GM12801 (cell line): ENCODE results near the gene RHOT1.

ENCODE experiments used
- TF ChIP-seq, protein P1 (sequence below): IDR thresholded peaks from one replicate; pipeline ENCODE4 v1.5.1; 2011; ENCODE audit warnings: control low read depth; ENCODE audit not compliant: insufficient read length; ENCODE audit errors: extremely low read depth

Gene RHOT1

DNA sequence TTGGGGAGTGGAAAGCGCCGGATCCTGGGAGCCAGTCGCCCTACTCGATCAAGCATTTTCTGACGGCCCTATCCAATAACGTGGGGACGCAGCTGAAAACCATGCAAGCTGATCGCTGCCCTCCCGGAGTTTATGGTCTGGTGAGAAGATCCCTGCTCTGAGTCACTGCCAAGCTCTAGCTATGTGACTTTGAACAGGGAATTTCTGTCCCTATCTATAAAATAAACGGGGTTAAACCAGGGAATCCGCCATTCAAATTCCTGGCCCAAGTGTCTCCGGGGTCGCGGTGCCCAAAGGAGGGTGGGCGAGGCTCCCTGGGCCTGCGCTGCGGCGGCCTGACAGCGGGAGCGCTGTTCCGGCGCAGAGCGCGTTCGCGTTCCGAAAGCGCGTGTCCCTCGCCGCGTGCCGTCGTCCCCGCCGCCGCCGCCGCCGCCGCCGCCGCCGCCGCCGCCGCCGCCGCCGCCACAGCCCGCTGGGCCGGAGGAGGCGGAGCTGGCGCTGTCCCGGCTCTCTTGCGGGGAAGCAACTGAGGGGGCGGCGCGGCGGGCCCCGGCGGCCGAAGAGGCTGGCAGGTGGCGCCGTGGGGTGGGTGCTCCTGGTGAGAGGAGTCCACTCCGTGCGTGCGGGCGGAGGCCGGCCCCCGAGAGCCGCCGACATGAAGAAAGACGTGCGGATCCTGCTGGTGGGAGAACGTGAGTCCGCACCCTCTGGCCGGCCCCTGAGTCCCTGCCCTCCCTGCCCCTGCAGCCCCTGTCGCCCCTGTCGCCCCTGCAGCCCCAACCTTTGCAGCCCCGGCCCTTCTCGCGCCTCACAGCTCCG lies at the start of gene RHOT1:
Gene RHOT1, plus strand, starts transcription at position 465 of the 819 bp plus-strand sequence. Its CDS starts 191 bp downstream, at position 656.
- TF ChIP-seq, protein P1, sequence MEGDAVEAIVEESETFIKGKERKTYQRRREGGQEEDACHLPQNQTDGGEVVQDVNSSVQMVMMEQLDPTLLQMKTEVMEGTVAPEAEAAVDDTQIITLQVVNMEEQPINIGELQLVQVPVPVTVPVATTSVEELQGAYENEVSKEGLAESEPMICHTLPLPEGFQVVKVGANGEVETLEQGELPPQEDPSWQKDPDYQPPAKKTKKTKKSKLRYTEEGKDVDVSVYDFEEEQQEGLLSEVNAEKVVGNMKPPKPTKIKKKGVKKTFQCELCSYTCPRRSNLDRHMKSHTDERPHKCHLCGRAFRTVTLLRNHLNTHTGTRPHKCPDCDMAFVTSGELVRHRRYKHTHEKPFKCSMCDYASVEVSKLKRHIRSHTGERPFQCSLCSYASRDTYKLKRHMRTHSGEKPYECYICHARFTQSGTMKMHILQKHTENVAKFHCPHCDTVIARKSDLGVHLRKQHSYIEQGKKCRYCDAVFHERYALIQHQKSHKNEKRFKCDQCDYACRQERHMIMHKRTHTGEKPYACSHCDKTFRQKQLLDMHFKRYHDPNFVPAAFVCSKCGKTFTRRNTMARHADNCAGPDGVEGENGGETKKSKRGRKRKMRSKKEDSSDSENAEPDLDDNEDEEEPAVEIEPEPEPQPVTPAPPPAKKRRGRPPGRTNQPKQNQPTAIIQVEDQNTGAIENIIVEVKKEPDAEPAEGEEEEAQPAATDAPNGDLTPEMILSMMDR, result no peak

DNA sequence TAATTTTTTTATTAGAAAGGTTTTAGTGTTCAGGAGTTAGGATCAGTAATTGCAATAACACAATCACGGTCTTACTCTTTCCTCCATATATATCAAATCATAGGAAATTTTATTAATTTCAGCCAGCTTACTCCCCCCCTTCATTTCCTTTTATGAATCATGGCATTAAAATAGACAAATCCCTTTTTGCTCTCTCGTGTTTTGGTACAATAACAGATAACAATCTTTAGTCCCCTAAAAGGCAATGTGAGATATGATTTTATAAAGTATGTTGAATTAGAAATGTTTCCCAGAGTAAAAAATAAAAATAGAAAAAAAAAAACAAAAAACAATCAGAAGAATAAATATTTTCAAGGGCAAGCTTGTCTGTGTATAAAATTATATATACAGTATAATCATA lies 42.6 kb upstream of the RHOT1 start:
- TF ChIP-seq, protein P1, result no peak

DNA sequence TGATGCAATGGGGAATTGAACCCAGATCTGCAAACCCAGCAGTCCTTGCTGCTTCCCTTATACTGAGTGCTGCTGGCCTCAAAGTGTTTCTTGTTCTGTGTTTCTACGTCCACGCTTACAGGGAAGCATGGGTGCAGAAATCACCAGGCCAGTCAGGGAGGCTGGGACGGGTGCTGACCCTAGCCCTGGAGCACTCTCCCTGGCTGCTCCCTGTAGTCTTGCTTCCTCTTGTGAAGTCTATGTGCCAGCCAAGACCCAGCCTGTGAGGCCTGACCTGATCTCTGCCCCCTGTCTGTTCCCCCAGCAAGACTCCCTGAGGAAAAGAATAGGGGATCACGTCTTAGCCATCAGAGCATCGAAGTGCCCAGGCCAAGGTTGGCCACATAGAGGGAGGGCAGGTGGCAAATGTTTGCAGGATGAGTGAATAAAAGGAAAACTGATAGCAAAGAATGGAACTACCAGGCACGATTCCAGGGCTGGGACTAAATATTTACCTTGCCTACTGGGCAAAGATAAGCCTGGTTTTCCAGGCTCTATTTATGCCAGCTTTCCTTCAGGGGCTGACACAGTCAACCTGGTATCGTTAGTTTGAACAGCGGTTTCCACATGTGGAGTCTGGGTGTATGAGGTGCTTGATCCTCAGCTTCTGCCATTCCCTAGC lies 41.2 kb upstream of the RHOT1 start:
- TF ChIP-seq, protein P1, result no peak

DNA sequence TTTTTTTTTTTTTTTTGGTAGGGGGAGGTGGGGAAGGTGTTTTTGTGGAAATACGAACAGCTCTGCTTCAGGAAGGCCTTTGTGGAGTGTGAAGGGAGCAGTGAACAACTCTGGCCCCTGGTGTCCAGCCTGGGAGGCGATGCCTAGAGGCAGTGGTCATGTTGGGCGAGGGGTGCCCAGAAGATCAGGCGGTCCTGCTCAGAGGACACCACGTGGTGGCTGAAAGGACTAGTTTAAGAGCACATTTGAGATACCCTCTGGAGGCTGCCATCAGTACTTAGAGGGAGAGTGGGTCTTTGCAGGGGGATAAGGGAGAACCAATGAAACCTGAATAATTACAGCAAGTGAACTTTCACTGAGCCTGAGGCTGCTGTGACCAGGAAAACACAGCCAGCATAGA lies 40.1 kb upstream of the RHOT1 start:
- TF ChIP-seq, protein P1, result no peak

DNA sequence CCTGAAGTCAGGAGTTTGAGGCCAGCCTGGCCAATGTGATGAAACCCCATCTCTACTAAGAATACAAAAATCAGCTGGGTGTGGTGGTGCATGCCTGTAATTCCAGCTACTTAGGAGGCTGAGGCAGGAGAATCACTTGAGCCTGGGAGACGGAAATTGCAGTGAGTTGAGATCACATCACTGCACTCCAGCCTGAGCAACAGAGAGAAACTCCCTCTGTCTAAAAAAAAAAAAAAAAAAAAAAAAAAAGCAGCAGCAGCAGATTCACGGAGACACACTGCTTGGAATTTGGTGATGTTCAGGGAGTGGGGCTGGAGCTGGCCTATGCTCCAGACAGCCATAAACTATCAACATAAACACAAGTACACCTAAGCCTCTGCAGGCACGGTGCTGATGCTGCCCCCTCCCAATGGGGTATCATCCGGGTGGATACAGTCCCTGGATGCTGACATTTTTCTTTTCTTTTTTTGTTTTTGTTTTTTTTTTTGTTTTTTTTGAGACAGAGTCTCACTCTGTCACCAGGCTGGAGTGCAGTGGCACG lies 39.6 kb upstream of the RHOT1 start:
- TF ChIP-seq, protein P1, result no peak

DNA sequence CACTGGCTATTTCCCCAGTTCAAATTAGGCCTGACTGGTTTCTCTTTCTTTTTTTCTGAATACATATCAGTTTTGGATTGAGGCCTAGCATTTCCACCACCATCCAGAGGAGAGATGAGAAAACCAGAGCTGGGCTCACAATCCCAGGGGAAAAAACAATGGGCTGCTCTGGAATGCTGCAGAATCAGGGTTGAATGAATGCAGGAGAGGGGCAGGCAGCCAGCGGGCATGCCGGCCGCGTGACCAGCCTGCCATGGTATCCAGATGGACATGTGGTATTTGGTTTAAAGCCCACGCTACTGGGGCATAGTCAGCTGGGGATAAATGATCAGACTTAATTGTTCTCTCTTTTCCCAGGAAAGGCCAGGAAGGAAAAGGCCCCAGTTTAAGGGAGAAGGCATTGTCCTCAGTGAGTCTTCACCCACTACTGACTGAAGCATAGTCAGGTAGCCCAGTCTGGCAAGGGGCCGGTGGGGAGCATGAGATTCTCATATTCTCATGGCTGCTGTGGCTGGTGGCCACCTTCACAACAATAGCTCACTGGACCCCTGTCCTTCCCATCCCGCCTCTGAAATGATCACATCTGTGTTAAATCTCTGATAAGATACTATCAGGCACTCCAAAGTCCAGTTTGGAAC lies 38.7 kb upstream of the RHOT1 start:
- TF ChIP-seq, protein P1, result no peak

DNA sequence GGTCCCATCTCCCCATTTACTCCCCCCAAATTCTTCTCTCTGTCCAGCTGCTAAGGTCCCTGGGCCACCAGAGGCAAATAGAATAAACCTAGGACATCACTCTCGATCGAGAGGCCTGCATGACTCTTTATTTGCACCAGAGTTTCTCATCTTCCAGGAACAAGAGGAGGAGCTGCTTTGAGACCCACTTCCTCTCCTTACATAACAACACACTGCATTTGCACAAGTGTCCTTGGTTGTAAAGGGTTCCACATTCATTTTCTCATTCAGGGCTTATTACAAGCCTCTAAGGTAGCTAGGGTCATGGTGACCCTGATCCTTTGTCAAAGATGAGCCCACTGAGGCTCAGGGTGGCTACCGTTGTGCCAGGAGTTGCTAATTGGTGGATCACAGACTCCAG lies 38.1 kb upstream of the RHOT1 start:
- TF ChIP-seq, protein P1, result no peak
